HepG2 (cell line): ENCODE measurements around the gene MOV10L1. TPM values are rescaled to one million over a fixed set of nuclear protein-coding genes. Genes with fewer than 3 reads are reported as not detected.
A peak's percentile ranks its signal among the peaks of the same experiment; 100 is the strongest.

Experiments used
- ATAC-seq: fragments of 200-7000 bp; cut with Tn5 transposase; 3 replicates; pipeline ENCODE4 v1.9.1; 2020; ENCODE audit warnings: mild to moderate bottlenecking, moderate library complexity
- BruUV-seq: library from RNA; stranded (reverse); fragments of 400-500 nt; replicated peaks from 2 replicates; lab custom pipeline; 2021; lab: Mats Ljungman, UMichigan
- CTCF ChIA-PET: fragments of 300-600 bp; formaldehyde crosslinking; extraction: SDS; loops from one replicate; lab custom pipeline; 2021; ENCODE audit warnings: low total read pairs, inconsistent platforms, low intra/inter-chr PET ratio; lab: Yijun Ruan, JAX
- POLR2A ChIA-PET: fragments of 350-600 bp; sonication (Branson Sonifier 250); formaldehyde crosslinking; loops from one replicate; lab custom pipeline; 2020; ENCODE audit warnings: antibody characterized with exemption, inconsistent platforms; lab: Yijun Ruan, JAX
- DNase-seq: peaks from one replicate; pipeline ENCODE4 v3.0.0-alpha.2; 2015; ENCODE audit warnings: low spot score
- FAIRE-seq: peaks from 3 replicates; lab custom pipeline; 2011; peaks lifted over from hg19 to GRCh38; lab: Jason Lieb, UNC
- H2AFZ ChIP-seq: one replicate; pipeline ENCODE4 v1.6.1; 2011; ENCODE audit warnings: low read length, inconsistent platforms
- H3K27ac ChIP-seq: fragments of 300-600 bp; 3 replicates; pipeline ENCODE4 v1.8.0; 2011; ENCODE audit warnings: mixed run types, mild to moderate bottlenecking, mixed read lengths, low read length, inconsistent platforms; ENCODE audit not compliant: insufficient read depth; ENCODE audit errors: extremely low read length
- H3K27me3 ChIP-seq, 2 experiments: fragments of 200-600 bp in 1 of 2; 2 replicates in 1 of 2; 3 replicates in 1 of 2; pipeline versions ENCODE4 v1.6.0 to v1.8.0; 2011; ENCODE audit warnings: low read length in 2 of 2, mild to moderate bottlenecking in 2 of 2, moderate library complexity in 2 of 2, inconsistent platforms in 1 of 2; ENCODE audit not compliant: insufficient read depth in 2 of 2, control insufficient read depth in 1 of 2
- H3K36me3 ChIP-seq, 2 experiments: fragments of 200-600 bp in 1 of 2; replicated peaks in 1 of 2; 2 replicates in 1 of 2; 3 replicates in 1 of 2; pipeline versions ENCODE4 v1.5.1 to v1.8.0; 2011; ENCODE audit warnings: low read length in 2 of 2, inconsistent platforms in 1 of 2; ENCODE audit not compliant: insufficient read depth in 2 of 2, control insufficient read depth in 1 of 2
- H3K4me1 ChIP-seq: 2 replicates; pipeline ENCODE4 v1.5.1; 2012; ENCODE audit warnings: low read length, inconsistent platforms; ENCODE audit not compliant: insufficient read depth
- H3K4me2 ChIP-seq: 2 replicates; pipeline ENCODE4 v1.6.0; 2011; ENCODE audit warnings: low read depth, low read length, inconsistent platforms
- H3K4me3 ChIP-seq, 3 experiments: fragments of 200-600 bp in 1 of 3; sonication (generic), shearing (Covaris generic) in 1 of 3; replicated peaks in 1 of 3; 2 replicates each; pipeline ENCODE4 v1.5.1; 2011 to 2016; ENCODE audit warnings: low read length in 3 of 3, inconsistent platforms in 2 of 3, low read depth in 2 of 3, mild to moderate bottlenecking in 2 of 3, control low read depth in 1 of 3, mixed read lengths in 1 of 3; ENCODE audit not compliant: insufficient read depth in 1 of 3
- H3K79me2 ChIP-seq: one replicate; pipeline ENCODE4 v1.6.1; 2011; ENCODE audit warnings: low read length, inconsistent platforms; ENCODE audit not compliant: insufficient read depth
- H3K9ac ChIP-seq: 2 replicates; pipeline ENCODE4 v1.6.0; 2011; ENCODE audit warnings: mild to moderate bottlenecking, low read depth, low read length, inconsistent platforms; ENCODE audit not compliant: insufficient read depth
- H3K9me3 ChIP-seq: 2 replicates; pipeline ENCODE4 v1.5.1; 2012; ENCODE audit warnings: mild to moderate bottlenecking, low read length
- H4K20me1 ChIP-seq: 2 replicates; pipeline ENCODE4 v1.6.0; 2011; ENCODE audit warnings: inconsistent platforms, mild to moderate bottlenecking, low read length, moderate library complexity; ENCODE audit not compliant: insufficient read depth
- CEBPB ChIP-seq: IDR thresholded peaks from 2 replicates; pipeline ENCODE4 v1.6.1; 2011; ENCODE audit warnings: low read depth, low read length, improper control_type of control experiment, borderline replicate concordance
- HNRNPL ChIP-seq: fragments of 200-400 bp; formaldehyde crosslinking; IDR thresholded peaks from 2 replicates; pipeline ENCODE4 v1.6.1; 2017; ENCODE audit warnings: mild to moderate bottlenecking, low read depth, low read length
- IRX3 ChIP-seq: sonication (generic); formaldehyde crosslinking; IDR thresholded peaks from 2 replicates; pipeline ENCODE4 v1.8.1; 2023; ENCODE audit warnings: mild to moderate bottlenecking, low read depth, missing genetic modification reagents, borderline replicate concordance
- MAZ ChIP-seq, 2 experiments: sonication (generic) in 1 of 2; formaldehyde crosslinking in 1 of 2; IDR thresholded peaks; 2 replicates each; pipeline versions ENCODE4 v1.5.0 to v1.6.1; 2012 to 2020; ENCODE audit warnings: low read depth in 2 of 2, mild to moderate bottlenecking in 2 of 2, borderline replicate concordance in 1 of 2, improper control_type of control experiment in 1 of 2, low read length in 1 of 2, missing genetic modification reagents in 1 of 2, moderate library complexity in 1 of 2
- MYC ChIP-seq: sonication (generic); formaldehyde crosslinking; IDR thresholded peaks from 2 replicates; pipeline ENCODE4 v1.9.0; 2021; ENCODE audit warnings: missing genetic modification reagents, borderline replicate concordance
- PATZ1 ChIP-seq: sonication (generic); formaldehyde crosslinking; IDR thresholded peaks from 2 replicates; pipeline ENCODE4 v1.4.0; 2020; ENCODE audit warnings: missing genetic modification reagents
- RBAK ChIP-seq: sonication (generic); formaldehyde crosslinking; IDR thresholded peaks from 2 replicates; pipeline ENCODE4 v1.5.1; 2020; ENCODE audit warnings: mild to moderate bottlenecking, missing genetic modification reagents
- SRSF1 ChIP-seq: fragments of 200-400 bp; formaldehyde crosslinking; optimal IDR thresholded peaks from 2 replicates; pipeline ENCODE3; 2017; ENCODE audit warnings: mild to moderate bottlenecking, low read depth, low read length, moderate library complexity
- ZFP91 ChIP-seq: sonication (generic); formaldehyde crosslinking; IDR thresholded peaks from 2 replicates; pipeline ENCODE4 v1.9.0; 2022; ENCODE audit warnings: missing genetic modification reagents, mild to moderate bottlenecking, borderline replicate concordance
- WGBS: methylation state at CpG from one replicate; pipeline ENCODE4 v1.1.6; 2017; ENCODE audit warnings: low lambda C conversion rate; 5-methylcytosine and 5-hydroxymethylcytosine counted together
- in situ Hi-C: cut with HindIII; loops from 2 replicates; pipeline ENCODE4 v1.10.0; 2017; ENCODE audit warnings: low pct_unique_long_range_greater_than_20kb; ENCODE audit not compliant: extremely low pct_ligation_motif_present
- intact Hi-C: fragments of 100-400 bp; cut with micrococcal nuclease; formaldehyde crosslinking; loops from one replicate; pipeline ENCODE4 v1.10.0; 2022; ENCODE audit not compliant: unreplicated experiment
- polyA plus RNA-seq, 8 experiments: library from polyadenylated mRNA; depleted of rRNA in 3 of 8; stranded (reverse) in 7 of 8; unstranded in 1 of 8; fragments of >200 nt; fragmentation: Illumina TruSeq in 4 of 8; extraction: Trizol in 4 of 8; gene quantifications; 2 replicates each; pipeline versions ENCODE4 v1.2.1 to v1.2.3, GENCODE V29; 2011 to 2016; ENCODE audit warnings: low read depth in 4 of 8, missing spikeins in 1 of 8, mixed read lengths in 1 of 8; ENCODE audit not compliant: insufficient read depth in 1 of 8
- total RNA-seq, 5 experiments: library from RNA; depleted of rRNA; stranded (reverse); fragments of >200 nt; fragmentation: Illumina TruSeq; extraction: Trizol; gene quantifications; 2 replicates each; pipeline ENCODE4 v1.2.3, GENCODE V29; 2016; ENCODE audit warnings: low read depth in 1 of 5

The MOV10L1 gene
- total and polyA plus RNA-seq, 2 of the 13 experiments (the other 11 are each of a cell fraction or from before 2014, with no cell fraction given), result 0.11 to 0.12 TPM

GRCh38 chr22:50182176-50183081 is 92.6 kb downstream of the MOV10L1 start:
- ATAC-seq, result no peak
- BruUV-seq, result no TSS peak
- ChIA-PET CTCF (no interaction called here), POLR2A (no interaction called here)
- Histone ChIP-seq H3K9ac (no peak overlapping the region), H3K4me2 (no peak overlapping the region), H3K27ac (no peak overlapping the region), H3K36me3 (no peaks in the 10 kb centered on the region), H3K4me3 (no peak overlapping the region), H3K9me3 (no peaks in the 10 kb centered on the region), H3K27me3 (no peaks in the 10 kb centered on the region; a peak in 1 of 5 replicates), H3K4me1 (peaks cover 38% of the 10 kb centered on the region), H4K20me1 (peaks cover 2% of the 10 kb centered on the region; the same call in 1 of the 2 replicates), H2AFZ (no peak overlapping the region), H3K79me2 (peaks cover 11% of the 10 kb centered on the region)
- in situ Hi-C loops (no loop called here), intact Hi-C loops (no loop called here)
- WGBS, result 69% methylated on average over 7 of the region's 31 CpGs
- DNase-seq, result no peak
- no peak for FAIRE-seq
- TF ChIP-seq CEBPB, result no peak
- peak; percentile 34; the same call in 1 of the 2 replicates for TF ChIP-seq MYC (CRISPR knock-in tag)
- TF ChIP-seq HNRNPL, result 0 out of 2 replicates have a peak, but pooled peaks have one; percentile 18

DNA sequence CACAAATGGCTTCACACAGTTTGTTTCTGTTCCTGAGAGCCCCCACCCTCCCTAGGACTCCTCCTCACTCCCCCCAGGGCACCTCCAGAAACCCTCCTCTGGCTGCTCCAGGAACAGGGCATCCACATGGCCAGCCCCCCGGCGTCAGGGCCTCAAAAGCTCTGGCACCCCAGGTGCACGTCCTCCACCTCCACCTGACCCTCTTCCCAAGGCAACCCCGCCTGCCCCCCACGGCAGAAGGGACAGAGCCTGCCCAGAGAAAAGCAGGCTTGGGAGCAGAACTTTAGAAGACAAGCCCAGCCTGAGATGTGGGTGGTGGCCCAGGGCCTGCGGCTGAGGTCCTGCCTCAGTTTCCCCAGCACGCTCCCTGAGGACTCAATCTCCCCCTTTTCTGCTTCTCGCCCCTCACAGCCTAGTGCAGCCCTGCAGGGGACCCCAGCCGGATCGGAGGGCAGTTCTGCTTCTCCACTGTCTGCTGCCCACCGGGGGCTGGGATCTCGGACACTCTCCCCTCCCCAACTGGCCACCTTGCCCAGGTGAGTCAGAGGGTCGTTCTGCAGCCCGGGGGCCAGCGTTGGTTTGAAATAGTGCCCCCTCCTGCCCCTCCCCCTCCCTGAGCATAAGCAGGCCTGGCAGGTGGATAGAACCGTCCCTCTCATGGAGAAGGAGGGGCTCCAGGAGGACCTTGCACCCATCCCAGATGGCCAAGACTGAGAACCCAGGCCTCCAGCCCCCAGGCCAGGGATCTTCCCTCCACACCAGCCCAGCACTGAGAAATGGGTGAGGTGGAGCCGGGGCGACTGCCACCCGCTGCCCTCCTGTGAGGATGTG is 93.5 kb downstream of the MOV10L1 start:
- no peak overlapping the region for H3K27ac ChIP-seq
- ATAC-seq (peak; percentile 2; the same call in 1 of the 3 replicates), FAIRE-seq (no peak), DNase-seq (no peak)
- peak overlapping the region; percentile 86 for H3K4me2 ChIP-seq
- intact Hi-C loops (no loop called here), in situ Hi-C loops (no loop called here)
- no peak overlapping the region for H2AFZ ChIP-seq
- H3K27me3 ChIP-seq, result no peaks in the 10 kb centered on the region; a peak in 1 of 5 replicates
- H3K9ac ChIP-seq, result no peak overlapping the region
- no TSS peak for BruUV-seq
- H3K4me1 ChIP-seq, result peaks cover 40% of the 10 kb centered on the region
- CTCF ChIA-PET, result no interaction called here
- POLR2A ChIA-PET, result interaction anchor here (0.7 to 1.2 kb wide), 2 partner anchors 23 to 36 kb away, joined by 3 to 4 read pairs; no protein-coding TSS in a partner anchor
- H3K9me3 ChIP-seq, result no peaks in the 10 kb centered on the region
- no peaks in the 10 kb centered on the region for H3K36me3 ChIP-seq
- WGBS, result 47% methylated on average over 18 of the region's 19 CpGs
- peaks cover 2% of the 10 kb centered on the region; the same call in 1 of the 2 replicates for H4K20me1 ChIP-seq
- peaks cover 12% of the 10 kb centered on the region for H3K79me2 ChIP-seq
- peak overlapping the region; percentile 47 to 67 (median 50); a peak in 5 of 6 replicates for H3K4me3 ChIP-seq
- TF ChIP-seq SRSF1 (no peak), MAZ (IDR thresholded peaks at IDR 0.05; ENCODE audit: borderline replicate concordance, low read depth, low read length) (no peak), MAZ (CRISPR knock-in tag; IDR thresholded peaks at IDR 0.05; ENCODE audit: low read depth) (peak; percentile 47; the same call in 1 of the 2 replicates), IRX3 (CRISPR knock-in tag) (no peak), PATZ1 (CRISPR knock-in tag) (0 out of 2 replicates have a peak, but pooled peaks have one; percentile 13), ZFP91 (CRISPR knock-in tag) (0 out of 2 replicates have a peak, but pooled peaks have one; percentile 13), RBAK (CRISPR knock-in tag) (no peak)
